Measurements from ENCODE around the gene FN3K.

Gene FN3K

GRCh38 chr17:82703935-82704865, 31.2 kb upstream of the FN3K start:
- no peak for DNase-seq

- DNase-seq: no peak
Measured at GRCh38 chr17:82704886-82705285, 30.5 kb upstream of the FN3K start.

DNA sequence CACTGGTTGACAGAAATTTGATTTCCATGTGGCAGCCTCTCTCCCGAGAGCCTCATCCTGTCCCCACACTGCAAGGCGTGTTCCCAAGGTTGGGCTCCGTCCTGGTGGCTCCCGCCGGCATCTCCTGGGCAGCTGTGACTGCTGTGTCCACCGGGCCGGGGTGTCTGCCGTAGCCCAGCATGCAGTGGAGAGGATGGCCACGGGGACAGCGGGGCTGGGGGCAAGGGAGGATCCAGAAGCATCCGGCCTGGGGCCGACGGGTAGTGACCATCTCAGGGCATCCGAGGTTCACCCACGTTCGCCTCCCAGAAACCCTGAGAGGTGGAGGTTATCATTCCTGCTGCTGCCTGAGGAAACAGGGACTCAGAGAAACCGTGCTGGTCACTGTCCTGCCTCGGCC, 29.7 kb upstream of the FN3K start:
- DNase-seq: no peak

GRCh38 chr17:82709024-82709675, 26.3 kb upstream of the FN3K start:
- DNase-seq: no peak

DNA sequence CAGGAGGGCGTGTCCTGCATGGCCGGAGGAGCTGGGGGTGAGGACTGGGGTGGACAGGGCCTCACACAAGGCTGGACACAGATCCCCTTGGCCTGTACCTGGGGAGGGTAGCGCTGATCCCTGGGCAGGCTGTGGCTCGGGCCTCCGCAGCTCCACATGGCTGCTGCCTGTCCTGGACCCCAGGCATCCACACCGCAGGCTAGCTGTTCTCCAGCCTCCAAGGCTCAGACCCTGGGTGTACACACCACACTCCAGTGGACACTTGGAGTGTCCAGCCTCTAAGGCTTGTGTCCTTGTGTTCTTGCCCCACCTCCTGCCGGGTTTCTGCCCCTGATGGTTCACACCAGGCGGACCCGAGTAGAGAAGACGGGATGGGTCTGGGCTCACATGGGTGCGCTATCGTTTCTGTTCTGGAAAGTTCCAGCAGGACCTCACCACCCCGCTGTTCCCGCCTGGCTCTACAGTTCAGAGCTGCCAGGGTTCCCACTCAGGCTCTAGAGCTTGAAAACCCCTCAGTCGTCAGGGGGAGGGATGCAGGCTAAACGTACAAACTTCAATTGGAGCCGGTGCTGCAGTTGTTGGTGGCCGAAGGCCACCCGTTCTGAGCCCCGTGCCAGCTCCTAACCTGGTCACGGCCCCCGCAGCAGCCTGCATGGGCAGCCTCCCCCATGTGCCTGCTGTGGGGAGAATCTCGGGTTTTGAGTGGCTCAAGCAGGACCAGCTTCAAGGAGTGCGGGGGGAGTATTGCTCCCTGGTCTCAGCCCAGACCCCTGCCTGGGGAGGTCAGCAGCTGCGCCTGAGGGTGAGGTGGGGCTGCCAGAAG, 25.5 kb upstream of the FN3K start:
- no peak for DNase-seq

DNA sequence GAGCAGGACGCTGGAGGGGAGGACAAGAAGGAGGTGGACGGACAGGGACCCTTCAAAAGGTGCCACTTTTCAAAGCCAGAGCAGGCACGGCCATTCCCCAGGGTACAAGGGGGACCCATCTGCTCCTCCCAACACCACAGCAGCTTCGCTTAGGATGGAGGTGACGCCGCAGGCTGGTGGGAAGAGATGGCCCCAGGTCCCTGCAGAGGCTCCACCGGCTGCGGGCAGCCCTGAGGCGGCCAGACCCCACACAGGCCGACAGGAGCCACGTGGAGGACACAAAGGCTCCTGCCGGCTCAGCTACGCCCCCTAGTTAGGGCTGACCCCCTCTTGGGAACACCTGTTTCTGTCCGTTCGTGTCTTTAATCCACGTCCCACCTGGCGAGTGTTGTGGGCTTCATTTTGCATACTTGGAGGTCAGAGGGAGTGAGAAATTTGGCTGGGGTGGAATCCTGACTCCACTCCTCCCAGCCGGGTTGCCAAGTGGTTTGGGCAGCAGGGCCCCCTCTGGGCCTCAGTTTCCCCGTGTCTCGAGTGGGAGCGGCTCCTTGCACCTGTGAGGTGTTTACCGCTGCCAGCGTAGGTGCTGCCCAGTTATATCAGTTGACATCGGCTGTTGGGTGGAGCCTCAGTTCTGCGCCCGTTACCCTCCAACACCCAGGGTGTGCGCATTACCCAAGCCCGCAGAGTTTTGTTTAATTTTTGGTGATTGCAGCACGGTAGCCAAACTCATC, 24.7 kb upstream of the FN3K start:
- no peak for DNase-seq

DNA sequence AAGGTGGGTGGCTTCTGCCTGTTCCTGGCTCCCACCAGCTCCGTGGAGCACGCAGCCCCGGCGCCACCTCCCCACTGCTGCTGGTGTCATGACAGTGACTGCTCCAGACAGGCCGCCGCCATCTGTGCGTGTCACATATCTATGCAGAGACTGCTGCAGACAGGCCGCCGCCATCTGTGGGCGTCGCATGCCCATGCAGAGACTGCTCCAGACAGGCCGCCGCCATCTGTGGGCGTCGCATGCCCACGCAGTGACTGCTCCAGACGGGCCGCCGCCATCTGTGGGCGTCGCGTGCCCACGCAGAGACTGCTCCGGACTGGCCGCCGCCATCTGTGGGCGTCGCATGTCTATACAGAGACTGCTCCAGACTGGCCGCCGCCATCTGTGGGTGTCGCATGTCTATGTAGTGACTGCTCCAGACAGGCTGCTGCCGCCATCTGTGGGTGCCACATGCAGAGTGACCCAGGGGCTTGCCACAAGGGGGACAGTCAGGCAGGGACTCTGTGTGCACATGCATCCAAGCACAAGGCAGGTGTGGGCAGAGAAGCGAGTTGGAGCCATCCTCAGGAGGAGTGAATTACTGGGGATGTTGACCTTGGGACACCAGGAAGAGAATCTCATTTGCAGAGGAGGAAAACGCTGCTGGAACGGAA, 22.2 kb upstream of the FN3K start:
- DNase-seq: no peak

DNA sequence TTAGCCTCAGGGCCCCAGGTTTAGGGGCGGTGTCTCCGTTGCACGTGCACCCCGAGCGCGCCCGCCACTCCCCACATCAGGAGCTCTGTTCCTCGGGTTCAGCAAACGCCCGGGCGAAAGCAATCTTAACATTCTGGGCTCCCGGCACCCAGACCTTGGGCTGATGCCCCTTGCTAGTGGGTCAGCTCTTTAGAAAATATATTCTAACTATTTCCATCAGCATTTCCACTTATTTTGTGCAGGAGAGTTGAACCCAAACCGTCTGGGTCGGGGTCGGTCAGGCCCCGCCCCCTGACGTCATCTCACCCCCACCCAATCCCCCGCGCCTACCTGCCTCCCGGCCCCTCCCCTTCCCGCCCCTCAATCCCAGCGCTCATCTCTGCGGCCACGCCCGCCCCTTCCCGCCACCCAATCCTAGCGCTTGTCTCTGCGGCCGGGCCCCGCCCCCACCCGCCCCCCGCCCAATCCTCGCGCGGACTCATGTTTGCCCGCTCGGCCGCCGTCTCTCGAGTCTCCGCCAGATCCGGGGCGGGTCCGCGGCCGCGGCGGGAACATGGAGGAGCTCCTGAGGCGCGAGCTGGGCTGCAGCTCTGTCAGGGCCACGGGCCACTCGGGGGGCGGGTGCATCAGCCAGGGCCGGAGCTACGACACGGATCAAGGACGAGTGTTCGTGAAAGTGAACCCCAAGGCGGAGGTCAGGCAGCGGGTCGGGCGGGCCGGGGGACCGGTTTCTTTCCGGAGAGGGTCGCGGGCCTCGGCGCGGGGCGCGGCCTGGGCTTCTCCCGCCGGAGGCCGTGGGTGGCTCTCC, 19.0 kb upstream of the FN3K start, which contains the start of gene FN3KRP:
Gene FN3KRP (plus strand): TSS at position 504 of the 808 bp plus-strand sequence. CDS start 50 bp downstream, at position 554.
- DNase-seq: peak; percentile 89

- DNase-seq: no peak
Measured at GRCh38 chr17:82718986-82719685, 16.3 kb upstream of the FN3K start.

DNA sequence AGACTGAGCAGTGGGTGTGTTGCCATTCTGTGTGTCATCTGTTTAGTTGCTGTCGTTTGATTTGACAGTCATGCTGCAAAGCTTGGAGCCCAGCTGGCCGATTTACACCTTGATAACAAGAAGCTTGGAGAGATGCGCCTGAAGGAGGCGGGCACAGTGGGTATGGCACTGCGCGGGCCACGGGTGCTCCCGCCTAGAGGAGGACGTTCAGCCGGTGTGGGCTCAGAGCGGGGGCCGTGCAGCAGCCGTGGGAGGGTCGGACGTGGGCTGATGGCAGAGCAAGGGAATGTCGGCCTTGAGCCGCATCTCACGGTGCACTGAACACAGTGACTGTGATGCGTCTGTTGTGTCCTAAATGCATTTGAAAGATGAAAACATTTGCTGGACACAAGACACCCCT, 15.2 kb upstream of the FN3K start:
- no peak for DNase-seq

GRCh38 chr17:82722341-82723013, 12.9 kb upstream of the FN3K start:
- no peak for DNase-seq

DNA sequence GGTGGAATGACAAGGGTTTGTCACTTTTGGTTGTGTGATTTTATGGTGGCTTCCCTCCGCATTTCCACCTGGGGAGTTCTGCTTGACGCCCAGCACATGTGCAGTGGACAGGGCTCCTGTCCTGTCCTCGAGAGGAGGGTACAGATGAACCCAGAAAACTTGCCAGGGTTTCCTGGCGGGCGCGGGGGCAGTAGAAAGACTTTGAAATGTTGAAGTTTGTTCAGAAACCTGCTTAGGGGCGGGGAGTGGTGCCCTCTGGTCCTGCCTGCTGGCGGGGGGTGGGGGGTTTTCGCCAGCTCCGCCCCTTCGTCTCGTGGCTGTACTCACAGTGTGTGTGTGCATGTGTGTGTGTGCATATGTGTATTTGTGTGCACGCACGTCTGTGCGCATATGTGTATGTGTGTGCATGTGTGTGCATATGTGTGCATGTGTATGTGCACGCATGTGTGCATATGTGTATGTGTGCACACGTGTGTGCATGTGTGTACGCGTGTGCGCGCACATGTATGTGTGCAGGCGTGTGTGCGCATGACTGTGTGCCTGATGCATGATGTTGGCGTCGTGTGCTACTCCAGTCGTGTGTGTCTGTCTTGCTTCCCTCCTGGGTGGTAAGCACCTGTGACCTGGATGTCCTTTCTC, 12.1 kb upstream of the FN3K start:
- DNase-seq: no peak

GRCh38 chr17:82726427-82726826, 9.0 kb upstream of the FN3K start:
- no peak for DNase-seq

DNA sequence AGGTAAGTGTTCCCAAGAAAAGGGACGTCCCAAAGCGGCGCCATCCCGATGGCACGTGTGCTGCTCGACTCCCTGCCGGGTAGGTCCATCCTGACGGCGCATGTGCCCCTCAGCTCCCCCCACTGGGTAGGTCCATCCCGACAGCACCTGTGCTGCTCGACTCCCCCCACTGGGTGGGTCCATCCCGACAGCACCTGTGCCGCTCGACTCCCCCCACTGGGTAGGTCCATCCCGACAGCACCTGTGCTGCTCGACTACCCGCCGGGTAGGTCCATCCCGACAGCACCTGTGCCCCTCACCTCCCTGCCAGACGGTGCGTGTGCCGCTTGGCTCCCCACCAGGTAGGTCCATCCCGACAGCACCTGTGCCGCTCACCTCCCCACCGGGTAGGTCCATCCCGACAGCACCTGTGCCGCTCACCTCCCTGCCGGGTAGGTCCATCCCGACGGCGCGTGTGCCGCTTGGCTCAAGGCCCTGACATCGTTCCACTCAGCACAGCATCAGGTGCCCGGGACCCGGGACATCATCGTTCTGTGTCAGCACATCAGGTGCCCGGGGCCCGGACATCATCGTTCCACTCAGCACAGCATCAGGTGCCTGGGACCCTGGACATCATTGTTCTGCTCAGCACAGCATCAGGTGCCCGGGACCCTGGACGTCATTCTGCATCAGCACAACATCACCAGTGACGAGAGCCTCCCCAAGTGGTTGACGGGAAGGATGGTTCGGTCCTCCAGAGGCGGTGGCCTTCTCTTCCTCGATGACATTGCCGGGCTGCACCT, 5.7 kb upstream of the FN3K start:
- DNase-seq: no peak

DNA sequence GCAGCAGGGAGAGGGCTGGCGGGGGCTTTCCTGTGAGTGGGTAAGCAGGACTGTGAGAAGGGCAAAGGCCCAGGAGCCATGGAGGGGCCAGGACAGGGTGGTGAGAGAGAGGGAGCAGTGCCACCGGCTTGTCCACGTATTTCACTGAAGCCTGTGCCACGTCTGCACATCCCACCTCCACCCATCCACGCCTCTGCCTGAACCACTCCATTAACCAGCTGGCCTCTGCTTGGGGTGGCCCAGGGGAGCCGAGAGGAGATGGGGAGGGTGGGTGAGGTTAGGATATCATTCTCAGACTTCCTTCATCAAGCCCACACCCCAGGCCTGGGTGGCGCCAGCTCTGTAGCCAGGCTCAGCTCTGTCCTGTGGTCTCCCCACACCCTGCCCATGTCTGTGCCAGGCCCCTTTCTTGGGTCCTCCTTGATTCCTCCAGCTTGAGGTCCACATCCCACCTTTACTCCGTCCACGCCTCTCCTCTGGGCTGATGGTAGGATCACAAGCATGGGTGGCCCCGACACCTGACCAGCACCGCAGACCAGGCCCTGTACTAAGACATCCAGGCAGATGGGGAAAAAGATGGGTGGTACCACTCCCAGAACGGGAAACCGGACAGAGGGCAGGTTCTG, 3.2 kb upstream of the FN3K start:
- no peak for DNase-seq

GRCh38 chr17:82736511-82737185, 1.2 kb downstream of the FN3K start:
- no peak for DNase-seq
